ENCODE data around the gene RALGAPA2.

Gene RALGAPA2

DNA sequence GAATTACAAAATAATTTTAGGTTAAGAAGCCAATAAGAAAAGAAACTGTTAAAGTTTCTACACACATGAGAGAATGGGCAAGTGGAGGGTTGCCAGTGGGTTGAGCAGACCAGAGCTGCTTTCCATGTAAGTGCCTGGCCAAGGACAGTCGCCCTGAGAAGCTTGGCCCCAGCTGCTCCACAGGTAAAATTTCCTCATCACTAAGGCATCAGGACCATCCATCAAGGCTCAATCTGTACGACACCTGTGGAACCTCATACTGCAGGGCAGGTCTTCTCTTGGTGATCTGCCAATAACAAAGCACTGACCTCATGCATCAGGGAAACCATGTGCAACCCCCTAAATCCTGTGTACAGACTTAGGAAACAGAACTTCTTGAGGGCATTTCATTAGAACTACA lies 229.1 kb downstream of the RALGAPA2 start:
- H3K27ac ChIP-seq = no peak overlapping the region
- TF ChIP-seq ZFX (IDR thresholded peaks at IDR 0.05; ENCODE audit: borderline replicate concordance) = no peak
- TF ChIP-seq, protein P1, sequence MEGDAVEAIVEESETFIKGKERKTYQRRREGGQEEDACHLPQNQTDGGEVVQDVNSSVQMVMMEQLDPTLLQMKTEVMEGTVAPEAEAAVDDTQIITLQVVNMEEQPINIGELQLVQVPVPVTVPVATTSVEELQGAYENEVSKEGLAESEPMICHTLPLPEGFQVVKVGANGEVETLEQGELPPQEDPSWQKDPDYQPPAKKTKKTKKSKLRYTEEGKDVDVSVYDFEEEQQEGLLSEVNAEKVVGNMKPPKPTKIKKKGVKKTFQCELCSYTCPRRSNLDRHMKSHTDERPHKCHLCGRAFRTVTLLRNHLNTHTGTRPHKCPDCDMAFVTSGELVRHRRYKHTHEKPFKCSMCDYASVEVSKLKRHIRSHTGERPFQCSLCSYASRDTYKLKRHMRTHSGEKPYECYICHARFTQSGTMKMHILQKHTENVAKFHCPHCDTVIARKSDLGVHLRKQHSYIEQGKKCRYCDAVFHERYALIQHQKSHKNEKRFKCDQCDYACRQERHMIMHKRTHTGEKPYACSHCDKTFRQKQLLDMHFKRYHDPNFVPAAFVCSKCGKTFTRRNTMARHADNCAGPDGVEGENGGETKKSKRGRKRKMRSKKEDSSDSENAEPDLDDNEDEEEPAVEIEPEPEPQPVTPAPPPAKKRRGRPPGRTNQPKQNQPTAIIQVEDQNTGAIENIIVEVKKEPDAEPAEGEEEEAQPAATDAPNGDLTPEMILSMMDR (IDR thresholded peaks at IDR 0.05) = no peak

GRCh38 chr20:20482453-20482852 lies 230.0 kb downstream of the RALGAPA2 start:
- TF ChIP-seq ZFX (IDR thresholded peaks at IDR 0.05; ENCODE audit: borderline replicate concordance) = no peak
- TF ChIP-seq, protein P1 (IDR thresholded peaks at IDR 0.05) = no peak
- H3K27ac ChIP-seq = no peak overlapping the region

DNA sequence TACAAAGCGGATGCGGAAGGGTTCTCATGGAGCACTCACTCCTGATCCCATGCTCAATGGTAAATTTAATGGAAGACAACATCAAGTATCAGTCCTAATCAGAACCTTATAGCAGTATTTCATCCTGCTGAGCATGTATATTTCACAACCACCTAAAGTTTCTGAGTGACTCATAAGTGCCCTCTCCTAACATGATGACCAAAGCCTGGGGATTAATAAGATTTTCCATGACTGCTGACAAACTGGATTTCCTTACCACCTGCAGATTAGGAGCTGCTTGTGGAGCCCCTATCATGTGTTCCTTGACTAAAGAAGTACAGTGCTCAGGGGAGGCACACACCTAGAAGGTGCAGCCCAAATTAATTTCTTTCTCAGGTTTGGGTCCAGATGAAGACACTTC lies 231.8 kb downstream of the RALGAPA2 start:
- H3K27ac ChIP-seq = no peak overlapping the region
- TF ChIP-seq ZFX (IDR thresholded peaks at IDR 0.05; ENCODE audit: borderline replicate concordance) = no peak
- TF ChIP-seq, protein P1 (IDR thresholded peaks at IDR 0.05) = no peak

GRCh38 chr20:20480126-20480525 lies 232.3 kb downstream of the RALGAPA2 start:
- H3K27ac ChIP-seq = no peak overlapping the region
- no peak for TF ChIP-seq ZFX (IDR thresholded peaks at IDR 0.05; ENCODE audit: borderline replicate concordance)

GRCh38 chr20:20477444-20478041 lies 234.9 kb downstream of the RALGAPA2 start:
- H3K27ac ChIP-seq = no peak overlapping the region
- TF ChIP-seq, protein P1 (IDR thresholded peaks at IDR 0.05) = no peak
- TF ChIP-seq ZFX (IDR thresholded peaks at IDR 0.05; ENCODE audit: borderline replicate concordance) = no peak

DNA sequence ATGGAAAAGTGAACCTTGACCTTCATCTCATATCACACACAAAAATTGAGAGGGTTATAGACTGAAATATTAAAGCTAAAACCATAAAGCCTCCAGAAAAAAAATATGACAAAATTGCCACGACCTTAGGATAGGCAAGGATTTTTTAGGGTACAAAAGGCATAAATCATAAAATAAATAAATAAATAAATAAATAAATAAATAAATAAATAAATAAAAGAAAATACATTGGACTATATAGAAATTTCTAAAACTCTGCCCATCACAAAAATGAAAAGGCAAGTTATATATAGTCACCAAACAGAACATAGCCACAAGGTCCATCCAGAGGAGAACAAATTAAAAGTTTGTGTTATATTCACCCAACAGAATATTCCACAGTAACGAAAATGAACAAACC lies 235.9 kb downstream of the RALGAPA2 start:
- no peak for TF ChIP-seq ZFX (IDR thresholded peaks at IDR 0.05; ENCODE audit: borderline replicate concordance)
- TF ChIP-seq, protein P1 (IDR thresholded peaks at IDR 0.05) = no peak
- no peak overlapping the region for H3K27ac ChIP-seq

DNA sequence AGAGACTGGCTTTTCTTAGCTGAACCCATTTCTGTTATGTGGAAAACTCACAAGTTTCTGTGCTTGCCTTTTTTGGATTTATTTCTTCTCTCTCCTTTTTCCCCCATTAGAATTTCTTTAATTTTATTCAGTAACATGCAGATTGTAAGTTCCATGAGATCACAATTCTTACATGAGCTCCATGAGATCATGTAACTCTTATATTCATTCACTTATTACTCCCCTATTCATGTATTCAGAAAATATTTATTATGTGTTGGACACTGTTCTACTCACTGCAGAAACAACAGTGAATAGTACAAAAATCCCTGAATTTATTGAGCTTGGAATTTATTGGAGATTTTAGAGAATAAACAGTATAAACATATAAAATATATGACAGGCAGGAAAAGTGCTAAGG lies 238.8 kb downstream of the RALGAPA2 start:
- TF ChIP-seq ZFX (IDR thresholded peaks at IDR 0.05; ENCODE audit: borderline replicate concordance) = no peak
- TF ChIP-seq, protein P1 (IDR thresholded peaks at IDR 0.05) = no peak
- no peak overlapping the region for H3K27ac ChIP-seq
